Upper lobe of right lung (tissue), 1 donor: ENCODE results near the gene CMTM3. TPM values are rescaled to one million over a fixed set of nuclear protein-coding genes. Genes with fewer than 3 reads are reported as not detected.
A peak's percentile ranks its signal among the peaks of the same experiment; 100 is the strongest.
"Not testable (repeated sequence)": the region's sequence is repeated elsewhere in the genome, so short reads cannot be mapped to it uniquely, and the experiment has no call there.

ENCODE experiments used
- ATAC-seq: fragments of 200-7000 bp; cut with Tn5 transposase; one replicate; pipeline ENCODE4 v1.9.1; 2020; ENCODE audit warnings: mild to moderate bottlenecking, moderate library complexity
- DNase-seq: peaks from one replicate; pipeline ENCODE4 v3.0.0-alpha.2; 2020
- H3K27ac ChIP-seq: fragments of 200-600 bp; one replicate; pipeline ENCODE4 v1.8.0; 2022
- H3K27me3 ChIP-seq: fragments of 200-600 bp; one replicate; pipeline ENCODE4 v1.8.0; 2022; ENCODE audit warnings: mild to moderate bottlenecking
- H3K36me3 ChIP-seq: fragments of 200-600 bp; one replicate; pipeline ENCODE4 v1.8.0; 2022
- H3K4me1 ChIP-seq: fragments of 200-600 bp; one replicate; pipeline ENCODE4 v1.8.0; 2022
- H3K4me3 ChIP-seq: fragments of 200-600 bp; one replicate; pipeline ENCODE4 v1.8.0; 2022; ENCODE audit warnings: mild to moderate bottlenecking
- H3K9me3 ChIP-seq: fragments of 200-600 bp; one replicate; pipeline ENCODE4 v1.8.0; 2022
- intact Hi-C: fragments of 100-400 bp; cut with DNase I; formaldehyde crosslinking; loops from one replicate; pipeline ENCODE4 v1.11.0; 2022
- total RNA-seq: library from RNA; stranded (reverse); fragmentation: NEBNext Ultra II Directional; extraction: Animal tissue kit (Norgen Biotek cat#: 25700); gene quantifications from one replicate; pipeline ENCODE4 v1.2.1, GENCODE V29; 2021
- TF ChIP-seq, protein P1 (sequence below): fragments of 200-600 bp; IDR thresholded peaks from one replicate; pipeline ENCODE4 v1.8.0; 2022; ENCODE audit warnings: antibody characterized with exemption
- donor health status: DM: no; HTN: yes; CAD: no; lungs with severe emphysema.

Gene CMTM3
- total RNA-seq, 1 donor from 2014 or later: 38.1 TPM

DNA sequence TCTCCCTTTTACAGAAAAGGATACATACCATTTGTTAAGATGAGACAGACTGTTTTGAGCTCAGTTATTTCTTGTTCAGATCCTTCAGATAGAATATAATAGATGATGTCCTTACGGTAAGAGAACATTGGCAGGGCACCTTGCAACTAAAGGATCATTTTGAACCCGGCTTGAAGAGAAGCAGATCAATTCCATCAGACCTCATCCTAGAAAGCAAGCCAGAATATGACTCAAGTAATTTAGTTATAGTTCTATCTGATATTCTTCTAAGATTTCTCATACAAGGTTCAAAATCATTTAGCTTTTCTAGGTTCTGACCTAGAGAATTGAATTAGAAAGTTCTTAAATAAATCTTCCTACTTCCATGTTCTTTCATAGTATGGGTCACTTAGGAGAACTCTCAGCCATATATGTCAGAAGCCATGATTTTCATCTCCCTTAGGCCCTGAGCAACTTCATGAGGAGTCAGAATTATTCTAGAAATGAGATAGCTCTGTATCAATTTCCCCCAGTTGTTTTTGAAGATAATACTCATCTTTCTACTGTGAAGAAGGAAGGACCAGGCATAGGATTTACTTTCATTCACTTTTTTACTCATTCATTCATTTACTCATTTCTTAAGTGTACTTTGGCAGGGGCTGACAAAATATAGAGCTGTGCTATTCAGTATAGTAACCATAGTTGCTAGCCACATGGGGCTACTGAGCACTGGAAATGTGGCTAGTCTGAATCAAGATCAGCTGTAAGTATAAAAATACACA, 40.8 kb upstream of the CMTM3 start:
- no peak for ATAC-seq
- no peak for DNase-seq
- Histone ChIP-seq H3K4me3 (no peak overlapping the region), H3K27me3 (no peaks in the 10 kb centered on the region), H3K27ac (no peak overlapping the region), H3K9me3 (no peaks in the 10 kb centered on the region), H3K36me3 (peaks cover 51% of the 10 kb centered on the region), H3K4me1 (no peaks in the 10 kb centered on the region)
- TF ChIP-seq, protein P1, sequence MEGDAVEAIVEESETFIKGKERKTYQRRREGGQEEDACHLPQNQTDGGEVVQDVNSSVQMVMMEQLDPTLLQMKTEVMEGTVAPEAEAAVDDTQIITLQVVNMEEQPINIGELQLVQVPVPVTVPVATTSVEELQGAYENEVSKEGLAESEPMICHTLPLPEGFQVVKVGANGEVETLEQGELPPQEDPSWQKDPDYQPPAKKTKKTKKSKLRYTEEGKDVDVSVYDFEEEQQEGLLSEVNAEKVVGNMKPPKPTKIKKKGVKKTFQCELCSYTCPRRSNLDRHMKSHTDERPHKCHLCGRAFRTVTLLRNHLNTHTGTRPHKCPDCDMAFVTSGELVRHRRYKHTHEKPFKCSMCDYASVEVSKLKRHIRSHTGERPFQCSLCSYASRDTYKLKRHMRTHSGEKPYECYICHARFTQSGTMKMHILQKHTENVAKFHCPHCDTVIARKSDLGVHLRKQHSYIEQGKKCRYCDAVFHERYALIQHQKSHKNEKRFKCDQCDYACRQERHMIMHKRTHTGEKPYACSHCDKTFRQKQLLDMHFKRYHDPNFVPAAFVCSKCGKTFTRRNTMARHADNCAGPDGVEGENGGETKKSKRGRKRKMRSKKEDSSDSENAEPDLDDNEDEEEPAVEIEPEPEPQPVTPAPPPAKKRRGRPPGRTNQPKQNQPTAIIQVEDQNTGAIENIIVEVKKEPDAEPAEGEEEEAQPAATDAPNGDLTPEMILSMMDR: no peak
- intact Hi-C loops: no loop called here

DNA sequence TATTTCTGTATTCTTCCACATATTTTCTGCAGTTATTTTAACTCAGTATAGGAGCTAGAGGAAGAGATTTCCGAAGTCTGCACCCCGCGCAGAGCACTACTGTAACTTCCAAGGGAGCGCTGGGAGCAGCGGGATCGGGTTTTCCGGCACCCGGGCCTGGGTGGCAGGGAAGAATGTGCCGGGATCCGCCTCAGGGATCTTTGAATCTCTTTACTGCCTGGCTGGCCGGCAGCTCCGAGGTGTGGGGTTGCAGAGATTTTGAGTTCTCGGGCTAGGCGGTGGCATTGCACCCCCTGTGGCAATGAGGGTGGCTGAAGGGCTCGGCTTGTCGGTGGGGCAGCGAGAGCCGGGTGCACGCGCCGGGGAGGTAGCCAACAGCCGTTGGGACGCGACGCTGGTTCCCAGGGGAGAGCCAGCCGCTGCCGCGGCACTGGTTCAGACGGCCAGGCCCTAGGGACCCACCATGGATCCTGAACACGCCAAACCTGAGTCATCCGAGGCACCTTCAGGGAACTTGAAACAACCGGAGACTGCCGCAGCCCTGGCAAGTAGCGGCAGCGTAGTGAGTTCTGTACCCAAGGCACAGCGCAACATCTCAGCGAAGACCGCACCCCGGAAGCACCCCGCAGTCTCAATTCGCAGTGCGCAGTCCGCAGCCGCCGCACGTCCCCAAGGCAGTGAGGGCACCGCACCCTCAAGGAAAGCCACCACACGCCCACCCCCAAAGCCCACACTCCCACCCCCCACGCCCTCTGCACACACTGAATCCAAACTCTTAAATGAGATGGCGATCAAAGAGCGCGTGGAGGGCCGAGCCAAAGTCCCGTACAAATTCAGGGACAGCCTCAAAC, 38.2 kb upstream of the CMTM3 start, which contains the start of gene CMTM1:
CMTM1 (plus strand) TSS at position 389 of the 851 bp plus-strand sequence; CDS start at position 464, 75 bp downstream.
- Histone ChIP-seq H3K9me3 (no peaks in the 10 kb centered on the region), H3K27ac (no peak within 1 kb of the TSS), H3K4me1 (no peaks in the 10 kb centered on the region), H3K27me3 (no peaks in the 10 kb centered on the region), H3K4me3 (no peak within 1 kb of the TSS), H3K36me3 (peaks cover 38% of the 10 kb centered on the region)
- DNase-seq: no peak
- TF ChIP-seq, protein P1: no peak
- intact Hi-C loops: no loop called here
- no peak for ATAC-seq

DNA sequence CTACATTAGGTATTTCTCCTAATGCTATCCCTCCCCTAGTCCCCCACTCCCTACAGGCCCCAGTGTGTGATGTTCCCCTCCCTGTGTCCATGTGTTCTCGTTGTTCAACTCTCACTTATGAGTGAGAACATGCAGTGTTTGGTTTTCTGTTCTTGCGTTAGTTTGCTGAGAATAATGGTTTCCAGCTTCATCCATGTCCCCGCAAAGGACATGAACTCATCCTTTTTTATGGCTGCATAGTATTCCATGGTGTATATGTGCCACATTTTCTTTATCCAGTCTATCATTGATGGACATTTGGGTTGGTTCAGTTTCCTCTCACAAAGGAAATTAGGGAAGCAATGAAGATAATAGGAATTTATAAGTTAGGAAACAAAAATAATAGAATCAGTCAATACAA, 37.2 kb upstream of the CMTM3 start:
- H3K9me3 ChIP-seq, intact Hi-C loops, H3K27me3 ChIP-seq, H3K27ac ChIP-seq, H3K4me1 ChIP-seq, DNase-seq, ATAC-seq, H3K4me3 ChIP-seq: not testable (repeated sequence)
- peaks cover 38% of the 10 kb centered on the region for H3K36me3 ChIP-seq

DNA sequence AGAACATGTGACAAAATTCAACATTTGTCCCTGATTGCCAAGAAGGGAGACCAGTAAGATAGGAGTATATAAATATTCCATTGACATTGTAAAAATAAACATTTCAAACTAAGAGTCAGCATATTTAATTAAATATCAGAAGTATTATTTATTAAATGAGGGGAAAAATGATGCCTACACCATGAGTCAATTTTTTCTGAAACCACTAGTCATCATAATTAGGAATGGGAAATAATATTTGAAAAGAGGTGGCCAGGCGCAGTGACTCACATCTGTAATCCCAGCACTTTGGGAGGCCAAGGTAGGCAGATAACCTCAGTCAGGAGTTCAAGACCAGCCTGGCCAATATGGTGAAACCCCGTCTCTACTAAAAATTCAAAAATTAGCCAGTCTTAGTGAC, 36.1 kb upstream of the CMTM3 start:
- no peak overlapping the region for H3K27ac ChIP-seq
- H3K9me3 ChIP-seq: no peaks in the 10 kb centered on the region
- TF ChIP-seq, protein P1: no peak
- intact Hi-C loops: no loop called here
- no peaks in the 10 kb centered on the region for H3K27me3 ChIP-seq
- H3K4me3 ChIP-seq: no peak overlapping the region
- no peaks in the 10 kb centered on the region for H3K4me1 ChIP-seq
- peaks cover 35% of the 10 kb centered on the region for H3K36me3 ChIP-seq
- ATAC-seq (no peak), DNase-seq (no peak)

DNA sequence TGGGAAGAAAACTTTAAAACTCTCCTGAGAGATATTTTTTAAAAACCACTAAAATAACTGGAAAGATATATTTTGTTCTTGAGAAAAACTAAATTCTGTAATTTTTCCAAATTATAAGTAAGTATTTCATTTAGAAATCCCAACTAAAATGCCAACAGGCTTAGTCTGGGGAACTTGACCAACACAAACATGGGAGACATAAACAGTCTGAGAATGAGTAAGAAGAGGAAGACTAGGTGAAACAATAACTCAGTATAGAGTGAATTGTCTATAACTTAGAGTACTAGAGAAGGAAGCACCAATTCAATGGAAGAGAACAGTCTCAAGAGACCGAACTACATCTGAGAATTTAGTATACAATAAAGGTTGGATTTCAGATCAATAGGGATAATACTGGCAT, 35.4 kb upstream of the CMTM3 start:
- no peak for ATAC-seq
- intact Hi-C loops: no loop called here
- H3K36me3 ChIP-seq: peaks cover 31% of the 10 kb centered on the region
- H3K27ac ChIP-seq: no peak overlapping the region
- no peak overlapping the region for H3K4me3 ChIP-seq
- TF ChIP-seq, protein P1: no peak
- no peaks in the 10 kb centered on the region for H3K9me3 ChIP-seq
- no peak for DNase-seq
- no peaks in the 10 kb centered on the region for H3K4me1 ChIP-seq
- H3K27me3 ChIP-seq: no peaks in the 10 kb centered on the region

DNA sequence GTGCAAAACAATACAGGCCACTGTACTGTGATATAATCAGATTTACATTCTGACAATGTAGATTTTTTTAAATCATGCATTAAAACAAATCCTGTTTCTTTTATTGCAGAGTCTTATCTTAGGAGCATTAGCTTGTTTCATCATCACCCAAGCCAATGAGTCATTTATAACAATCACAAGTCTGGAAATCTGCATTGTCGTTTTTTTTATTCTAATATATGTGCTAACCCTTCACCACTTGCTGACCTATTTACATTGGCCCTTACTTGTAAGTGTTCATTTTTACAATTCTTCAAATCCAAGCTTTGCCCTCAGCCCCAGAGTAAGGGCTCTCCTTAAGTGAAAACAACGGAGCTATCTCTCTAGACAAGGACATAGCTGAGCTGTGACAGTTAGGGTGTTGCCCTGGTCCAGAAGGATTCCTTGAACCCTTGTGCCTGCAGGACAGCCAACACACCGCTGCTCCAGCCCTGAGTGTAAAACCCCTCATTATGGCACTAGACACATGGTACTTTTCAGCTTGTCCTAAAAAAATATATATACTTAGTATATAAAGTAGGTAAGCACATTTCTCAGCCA, 34.6 kb upstream of the CMTM3 start:
- Histone ChIP-seq H3K27ac (no peak overlapping the region), H3K36me3 (peaks cover 24% of the 10 kb centered on the region), H3K4me3 (no peak overlapping the region), H3K27me3 (no peaks in the 10 kb centered on the region), H3K4me1 (no peaks in the 10 kb centered on the region), H3K9me3 (no peaks in the 10 kb centered on the region)
- intact Hi-C loops: no loop called here
- DNase-seq (no peak), ATAC-seq (peak; percentile 63)
- TF ChIP-seq, protein P1: no peak
